NCI-H187 (cell line): ENCODE measurements around the gene CDC25A.
"Not testable (repeated sequence)": the region's sequence is repeated elsewhere in the genome, so short reads cannot be mapped to it uniquely, and the experiment has no call there.

Experiments
- DNase-seq, 2 experiments: peaks; one replicate each; lab custom pipeline; 2025; lab: John Stamatoyannopoulos, UW

The CDC25A gene

DNA sequence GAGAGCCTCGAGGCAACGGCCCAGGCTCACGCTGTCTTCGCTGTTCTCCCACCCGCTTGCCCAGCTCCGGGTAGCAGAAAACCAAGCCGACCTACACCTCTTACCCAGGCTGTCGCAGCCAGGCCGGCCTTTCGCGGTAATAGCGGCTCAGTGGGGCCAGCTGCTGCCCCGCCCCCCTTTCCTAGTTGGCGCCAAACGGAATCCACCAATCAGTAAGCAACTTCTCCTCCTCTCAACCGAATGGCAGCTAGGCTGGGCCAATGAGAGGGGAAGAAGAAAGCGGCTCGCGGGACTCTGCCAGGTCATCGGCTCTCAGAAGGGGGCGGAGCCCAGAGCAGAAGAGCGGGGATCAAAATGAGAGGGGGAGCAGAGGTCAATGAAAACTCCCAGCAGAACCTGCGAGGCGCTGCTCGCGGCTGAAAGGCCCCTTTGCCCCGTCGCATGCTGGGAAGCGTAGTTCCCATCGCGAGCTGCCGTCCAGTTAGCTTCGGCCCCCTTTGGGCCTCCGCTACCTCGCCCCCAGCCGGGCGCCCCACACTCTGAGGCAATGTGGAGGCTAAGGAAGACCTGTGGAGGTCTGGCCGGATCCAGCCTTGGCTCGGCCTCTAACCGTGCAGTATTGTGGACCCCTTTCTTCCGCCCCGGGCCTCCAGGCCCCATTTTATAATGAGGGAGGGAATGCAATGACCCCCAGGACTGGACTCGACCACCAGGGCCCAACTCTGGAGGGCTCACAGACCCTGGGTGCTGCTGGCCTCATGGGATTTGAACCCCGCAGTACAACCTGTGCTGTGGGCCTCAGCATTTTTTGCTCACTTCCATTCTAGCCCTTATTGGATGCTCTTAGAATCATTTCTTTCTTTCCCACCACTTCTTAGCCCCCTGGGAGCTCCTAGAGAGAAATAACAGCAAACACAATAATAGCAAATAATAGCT is at the start of gene CDC25A:
Gene CDC25A (minus strand): TSS at position 152 of the 936 bp plus-strand sequence. CDS start 470 bp downstream, outside the sequence.
- peak; percentile 80 to 93 for DNase-seq

- no peak for DNase-seq
Observed at GRCh38 chr3:48236531-48236930, 48.3 kb upstream of the CDC25A start.

GRCh38 chr3:48233542-48233941 is 45.3 kb upstream of the CDC25A start:
- no peak for DNase-seq

GRCh38 chr3:48232734-48233133 is 44.5 kb upstream of the CDC25A start:
- DNase-seq: peak; percentile 49 to 76

- DNase-seq: no peak
Observed at GRCh38 chr3:48232232-48232631, 44.0 kb upstream of the CDC25A start.

GRCh38 chr3:48226939-48227338 is 38.7 kb upstream of the CDC25A start:
- no peak for DNase-seq

DNA sequence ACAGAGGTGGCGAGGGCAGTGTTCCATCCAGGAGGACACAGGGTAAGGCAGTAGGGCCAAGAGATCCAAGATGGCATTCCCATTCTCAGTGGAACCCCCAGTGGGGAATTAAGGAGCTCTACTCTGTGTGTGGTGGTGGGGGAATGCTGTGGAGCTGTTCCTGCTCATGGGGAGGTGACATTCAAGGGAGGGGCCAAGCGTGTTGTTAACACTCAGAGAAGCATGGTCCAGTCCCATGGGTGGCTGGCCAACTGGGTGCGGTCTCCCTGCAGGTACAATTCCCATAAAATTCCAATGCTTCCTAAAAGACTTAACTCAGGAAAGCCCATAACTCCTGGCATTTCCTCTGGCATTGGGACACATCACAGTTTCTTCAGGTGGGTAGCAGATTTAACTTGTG is 37.4 kb upstream of the CDC25A start:
- DNase-seq: no peak

- DNase-seq: no peak
Observed at GRCh38 chr3:48222616-48223513, 34.6 kb upstream of the CDC25A start, which contains the start of gene CAMP. Gene CAMP (plus strand): TSS chr3:48223495. CDS start chr3:48223512, 17 bp downstream.

DNA sequence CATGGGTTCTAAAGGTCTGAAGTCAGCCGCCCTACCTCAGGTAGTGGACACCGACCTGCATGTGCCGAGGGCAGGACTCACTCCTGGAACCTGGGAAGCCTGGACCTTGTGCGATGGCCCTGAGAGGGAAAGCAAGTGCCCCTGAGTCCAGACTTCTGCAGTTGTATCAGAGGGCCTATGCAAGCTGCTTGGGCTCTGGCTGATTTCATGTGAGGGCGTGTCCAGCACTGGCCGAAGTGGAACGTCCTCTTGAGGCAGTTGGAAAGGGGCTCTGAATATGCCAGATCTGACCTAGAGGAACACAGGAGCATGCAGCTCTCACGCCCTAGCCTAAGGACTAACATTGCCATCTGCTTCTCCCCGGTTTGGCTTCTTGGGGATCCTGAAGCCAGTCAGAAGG is 32.5 kb upstream of the CDC25A start:
- no peak for DNase-seq

DNA sequence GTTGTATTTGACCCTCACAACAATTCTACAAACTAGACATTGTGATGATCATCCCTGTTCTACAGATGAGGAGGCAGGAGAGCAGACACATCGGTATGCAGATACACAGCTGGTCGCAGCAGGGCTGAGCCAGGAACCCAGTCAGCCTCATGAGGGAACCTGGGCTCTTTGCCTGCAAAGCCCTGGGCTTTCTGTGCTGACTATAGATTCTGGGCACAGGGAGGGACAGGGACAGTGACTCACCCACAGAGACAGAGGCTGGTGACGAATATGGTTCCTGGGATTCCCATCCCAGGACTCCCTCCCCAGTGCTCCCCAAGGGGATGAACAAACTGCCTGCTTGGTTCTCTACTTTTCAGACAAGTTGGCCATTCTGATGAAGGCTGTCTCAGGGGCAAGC is 31.3 kb upstream of the CDC25A start:
- DNase-seq: no peak

DNA sequence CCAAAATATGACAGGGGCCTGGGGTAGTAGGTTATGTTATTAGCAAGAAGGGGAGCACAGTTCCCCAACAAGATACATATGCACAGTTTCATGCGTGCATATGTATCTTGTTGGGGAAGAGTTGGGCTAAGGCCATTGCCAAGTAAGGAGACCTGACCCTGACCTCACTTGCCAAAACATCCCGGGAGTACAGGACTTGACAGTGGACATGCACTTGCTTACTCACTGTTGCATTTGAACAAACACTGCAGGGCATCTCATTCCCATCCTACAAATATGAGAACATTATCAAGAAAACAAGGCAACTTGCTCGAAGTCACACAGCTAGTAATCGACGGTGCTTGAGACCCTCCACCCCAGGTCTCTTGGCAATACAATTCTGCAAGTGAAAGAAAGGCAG is 30.3 kb upstream of the CDC25A start:
- DNase-seq: no peak

- no peak for DNase-seq
Observed at GRCh38 chr3:48217449-48217848, 29.2 kb upstream of the CDC25A start.

- DNase-seq: no peak
Observed at GRCh38 chr3:48215876-48216275, 27.7 kb upstream of the CDC25A start.

DNA sequence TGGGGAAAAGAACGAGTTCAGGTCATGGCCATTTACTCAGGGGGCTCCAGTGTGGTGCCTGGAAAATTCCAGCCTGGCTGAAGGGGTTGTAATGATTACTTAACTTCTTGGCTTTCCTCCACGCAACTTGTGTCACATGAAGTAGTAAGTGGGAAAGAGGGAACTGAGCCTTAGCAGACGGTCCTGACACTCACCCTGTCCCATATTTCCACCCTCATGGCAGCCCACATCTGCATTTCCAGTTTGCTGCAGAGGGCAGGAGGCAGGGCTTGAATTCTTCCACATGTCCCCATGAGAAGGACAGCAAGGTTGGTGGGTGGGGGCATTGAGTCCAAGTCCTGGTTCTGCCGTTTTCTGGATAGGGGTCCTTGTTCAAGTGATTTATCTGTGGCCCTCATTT is 27.2 kb upstream of the CDC25A start:
- DNase-seq: no peak

GRCh38 chr3:48215019-48215418 is 26.8 kb upstream of the CDC25A start:
- no peak for DNase-seq

DNA sequence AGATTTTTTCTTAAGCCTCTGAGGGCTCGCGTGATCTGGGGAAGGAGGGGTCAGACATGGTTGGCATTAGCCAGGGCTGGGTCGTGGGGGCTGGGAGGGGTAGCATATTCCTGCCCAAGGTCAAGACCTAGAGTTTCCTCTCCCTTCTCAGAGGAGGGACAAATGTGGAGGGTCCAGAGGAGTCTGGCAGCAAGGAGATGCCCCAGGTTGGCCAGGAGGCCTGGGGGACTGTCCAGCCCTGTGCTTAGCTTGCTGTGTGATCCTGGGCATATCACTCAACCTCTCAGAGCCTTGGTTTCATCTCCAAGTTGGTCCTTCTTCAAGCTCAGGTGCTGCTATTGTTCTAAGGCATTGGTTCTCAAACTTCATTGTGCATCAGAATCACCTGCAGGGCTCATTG is 26.0 kb upstream of the CDC25A start:
- no peak for DNase-seq

DNA sequence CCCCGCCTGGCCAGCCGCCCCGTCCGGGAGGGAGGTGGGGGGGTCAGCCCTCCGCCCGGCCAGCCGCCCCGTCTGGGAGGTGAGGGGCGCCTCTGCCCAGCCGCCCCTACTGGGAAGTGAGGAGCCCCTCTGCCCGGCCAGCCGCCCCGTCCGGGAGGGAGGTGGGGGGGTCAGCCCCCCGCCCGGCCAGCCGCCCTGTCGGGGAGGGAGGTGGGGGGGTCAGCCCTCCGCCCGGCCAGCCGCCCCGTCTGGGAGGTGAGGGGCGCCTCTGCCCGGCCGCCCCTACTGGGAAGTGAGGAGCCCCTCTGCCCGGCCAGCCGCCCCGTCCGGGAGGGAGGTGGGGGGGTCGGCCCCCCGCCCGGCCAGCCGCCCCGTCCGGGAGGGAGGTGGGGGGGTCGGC is 23.6 kb upstream of the CDC25A start:
- not testable (repeated sequence) for DNase-seq

GRCh38 chr3:48210534-48210933 is 22.3 kb upstream of the CDC25A start:
- DNase-seq: not testable (repeated sequence)

DNA sequence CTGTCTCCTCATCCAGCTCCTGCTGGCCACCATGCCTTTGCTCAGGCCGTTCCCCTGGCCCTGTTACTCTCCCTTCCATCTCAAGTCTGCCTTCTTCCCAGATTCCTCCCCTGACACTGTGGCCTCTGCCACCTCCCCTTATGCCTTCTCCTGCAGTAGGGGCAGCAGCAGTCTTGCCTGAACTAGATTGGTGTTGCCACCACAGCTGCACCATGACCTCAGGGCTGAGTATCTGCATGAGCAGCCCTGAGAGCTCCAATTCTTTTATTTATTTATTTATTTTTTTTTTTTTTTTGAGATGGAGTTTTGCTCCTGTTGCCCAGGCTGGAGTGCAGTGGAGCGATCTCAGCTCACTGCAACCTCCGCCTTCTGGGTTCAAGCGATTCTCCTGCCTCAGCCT is 21.2 kb upstream of the CDC25A start:
- DNase-seq: no peak

DNA sequence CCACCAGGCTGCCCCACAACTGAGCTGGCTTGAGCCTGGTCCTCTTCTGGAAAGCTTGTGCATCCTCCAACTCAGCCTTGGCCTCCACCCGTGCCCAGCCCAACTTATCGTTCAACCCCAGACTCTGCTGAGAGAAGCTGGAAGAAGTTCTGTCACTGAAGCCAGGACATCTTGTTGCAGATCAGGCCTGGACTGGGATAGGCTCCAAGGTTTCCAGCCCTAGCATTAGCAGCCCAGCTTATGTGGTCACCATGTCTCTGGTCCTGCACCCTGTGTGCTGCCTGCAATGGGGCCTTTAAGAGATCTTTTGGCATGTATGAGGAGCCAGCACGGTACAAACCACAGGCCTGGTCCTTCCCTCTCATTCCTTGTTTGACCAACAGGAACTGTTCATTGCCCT is 19.9 kb upstream of the CDC25A start:
- no peak for DNase-seq

- no peak for DNase-seq
Observed at GRCh38 chr3:48202632-48203031, 14.4 kb upstream of the CDC25A start.

DNA sequence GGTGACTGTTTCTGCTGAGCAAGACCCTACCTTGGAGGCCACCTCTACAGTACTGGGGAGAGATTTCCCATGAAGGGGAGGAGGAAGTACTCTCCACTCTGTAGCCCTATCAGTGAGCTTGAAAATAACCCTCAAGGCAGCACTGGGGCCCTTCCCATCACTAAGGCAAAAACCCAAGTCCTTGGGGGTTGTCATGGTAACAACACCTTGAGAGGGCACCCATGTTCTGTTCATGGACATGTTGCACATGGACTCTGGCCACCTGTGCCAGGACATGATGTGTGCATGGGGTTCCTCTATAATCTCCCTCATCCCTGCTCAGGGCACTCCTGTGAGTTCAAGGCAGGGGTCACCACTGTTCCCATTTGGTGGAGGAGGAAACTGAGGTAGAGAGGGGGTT is 10.9 kb upstream of the CDC25A start:
- DNase-seq: no peak

- DNase-seq: no peak
Observed at GRCh38 chr3:48196611-48197010, 8.4 kb upstream of the CDC25A start.
